Thoracic aorta (tissue), 2 donors: ENCODE data around the gene RNASE7. TPM values are rescaled to one million over a fixed set of nuclear protein-coding genes. Genes with fewer than 3 reads are reported as not detected.

Source experiments
- ATAC-seq: fragments of 150-250 bp; one replicate; pipeline ENCODE4 v1.8.0; 2017; ENCODE audit warnings: low read depth; ENCODE audit not compliant: insufficient number of reproducible peaks, low FRiP score
- DNase-seq: peaks from one replicate; pipeline ENCODE4 v3.0.0-alpha.2; 2020; ENCODE audit warnings: low spot score
- H3K27ac ChIP-seq, 2 donors: fragments of 200-600 bp; sonication (generic); 1 replicate in 1 of 2; 2 replicates in 1 of 2; pipeline ENCODE4 v1.5.1; 2016; ENCODE audit warnings: mild to moderate bottlenecking in 2 of 2, moderate library complexity in 2 of 2
- H3K27me3 ChIP-seq: fragments of 200-600 bp; sonication (generic); replicated peaks from 2 replicates; pipeline ENCODE4 v1.6.0; 2016; ENCODE audit warnings: mild to moderate bottlenecking; ENCODE audit not compliant: insufficient read depth
- H3K36me3 ChIP-seq: fragments of 200-600 bp; sonication (generic); one replicate; pipeline ENCODE4 v1.5.1; 2016
- H3K4me1 ChIP-seq, 2 donors: fragments of 200-600 bp; sonication (generic); 1 replicate in 1 of 2; 2 replicates in 1 of 2; pipeline versions ENCODE4 v1.5.1 to v1.6.0; 2016; ENCODE audit warnings: low read depth in 2 of 2, mild to moderate bottlenecking in 1 of 2; ENCODE audit not compliant: control insufficient read depth in 1 of 2
- H3K4me3 ChIP-seq: fragments of 200-600 bp; sonication (generic); 2 replicates; pipeline ENCODE4 v1.5.1; 2016; ENCODE audit warnings: mild to moderate bottlenecking
- H3K9me3 ChIP-seq: fragments of 200-600 bp; sonication (generic); 2 replicates; pipeline ENCODE4 v1.5.1; 2016
- total RNA-seq, 2 donors: library from RNA; depleted of rRNA; stranded (reverse); fragments of >200 nt; gene quantifications; one replicate each; pipeline versions ENCODE4 v1.1.0 to v1.2.3, GENCODE V29; 2016
- TF ChIP-seq, protein P1 (sequence below): fragments of 200-600 bp; sonication (generic); IDR thresholded peaks from one replicate; pipeline ENCODE4 v1.5.1; 2019; ENCODE audit warnings: antibody characterized with exemption

Gene RNASE7
- total RNA-seq: under 1 TPM in 1 of 2 donors, not detected in 1; 0.27 TPM

GRCh38 chr14:21041676-21042433 lies at the start of gene RNASE7:
RNASE7 (plus strand) TSS chr14:21042362; CDS start chr14:21042993, 631 bp downstream.
- H3K4me3 ChIP-seq: no peak within 1 kb of the TSS
- H3K4me1 ChIP-seq: peaks cover 13 to 17% of the 10 kb centered on the region in 2 donors

DNA sequence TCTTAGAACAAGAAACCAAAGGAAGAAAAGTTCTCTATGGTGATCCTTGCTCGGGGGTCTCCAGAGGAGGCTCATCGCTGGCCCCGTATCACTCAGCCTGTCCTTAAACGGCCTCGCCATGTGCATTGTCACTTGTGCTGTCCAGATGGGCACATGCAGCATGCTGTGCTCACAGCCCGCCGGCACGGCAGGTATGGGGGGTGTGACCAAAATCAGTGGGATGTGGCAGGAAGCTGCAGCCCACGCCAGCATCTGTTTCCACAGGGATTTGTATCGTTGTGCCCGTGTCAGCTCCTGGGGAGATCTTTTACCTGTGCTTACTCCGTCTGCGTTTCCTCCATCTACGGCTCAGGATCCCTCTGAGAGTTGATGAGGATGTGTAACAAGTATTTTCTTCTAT lies 45.6 kb upstream of the RNASE7 start:
- Histone ChIP-seq H3K36me3 (peaks cover 41% of the 10 kb centered on the region), H3K27ac (no peak overlapping the region), H3K9me3 (no peaks in the 10 kb centered on the region), H3K27me3 (no peaks in the 10 kb centered on the region), H3K4me1 (peaks cover 2 to 11% of the 10 kb centered on the region in 2 donors), H3K4me3 (no peak overlapping the region)
- TF ChIP-seq, protein P1, sequence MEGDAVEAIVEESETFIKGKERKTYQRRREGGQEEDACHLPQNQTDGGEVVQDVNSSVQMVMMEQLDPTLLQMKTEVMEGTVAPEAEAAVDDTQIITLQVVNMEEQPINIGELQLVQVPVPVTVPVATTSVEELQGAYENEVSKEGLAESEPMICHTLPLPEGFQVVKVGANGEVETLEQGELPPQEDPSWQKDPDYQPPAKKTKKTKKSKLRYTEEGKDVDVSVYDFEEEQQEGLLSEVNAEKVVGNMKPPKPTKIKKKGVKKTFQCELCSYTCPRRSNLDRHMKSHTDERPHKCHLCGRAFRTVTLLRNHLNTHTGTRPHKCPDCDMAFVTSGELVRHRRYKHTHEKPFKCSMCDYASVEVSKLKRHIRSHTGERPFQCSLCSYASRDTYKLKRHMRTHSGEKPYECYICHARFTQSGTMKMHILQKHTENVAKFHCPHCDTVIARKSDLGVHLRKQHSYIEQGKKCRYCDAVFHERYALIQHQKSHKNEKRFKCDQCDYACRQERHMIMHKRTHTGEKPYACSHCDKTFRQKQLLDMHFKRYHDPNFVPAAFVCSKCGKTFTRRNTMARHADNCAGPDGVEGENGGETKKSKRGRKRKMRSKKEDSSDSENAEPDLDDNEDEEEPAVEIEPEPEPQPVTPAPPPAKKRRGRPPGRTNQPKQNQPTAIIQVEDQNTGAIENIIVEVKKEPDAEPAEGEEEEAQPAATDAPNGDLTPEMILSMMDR: no peak
- no peak for DNase-seq
- ATAC-seq: no peak

More at GRCh38 chr14:21041676-21042433, at the start of gene RNASE7:
- ATAC-seq: no peak
- no peaks in the 10 kb centered on the region for H3K9me3 ChIP-seq
- no peaks in the 10 kb centered on the region for H3K27me3 ChIP-seq
- no peak for DNase-seq
- no peak within 1 kb of the TSS for H3K27ac ChIP-seq
- TF ChIP-seq, protein P1: no peak
- H3K36me3 ChIP-seq: no peaks in the 10 kb centered on the region

GRCh38 chr14:20997115-20997514 lies 45.0 kb upstream of the RNASE7 start:
- Histone ChIP-seq H3K4me1 (peaks cover 0 to 6% of the 10 kb centered on the region in 2 donors), H3K27me3 (no peaks in the 10 kb centered on the region), H3K27ac (no peak overlapping the region), H3K36me3 (peaks cover 36% of the 10 kb centered on the region), H3K9me3 (no peaks in the 10 kb centered on the region), H3K4me3 (no peak overlapping the region)
- TF ChIP-seq, protein P1: no peak
- no peak for DNase-seq
- no peak for ATAC-seq

GRCh38 chr14:20997564-20997963 lies 44.6 kb upstream of the RNASE7 start:
- ATAC-seq: no peak
- no peaks in the 10 kb centered on the region for H3K27me3 ChIP-seq
- peaks cover 0 to 6% of the 10 kb centered on the region in 2 donors for H3K4me1 ChIP-seq
- no peak overlapping the region for H3K27ac ChIP-seq
- no peak for DNase-seq
- H3K4me3 ChIP-seq: no peak overlapping the region
- H3K36me3 ChIP-seq: peaks cover 32% of the 10 kb centered on the region
- no peaks in the 10 kb centered on the region for H3K9me3 ChIP-seq
- TF ChIP-seq, protein P1: no peak

DNA sequence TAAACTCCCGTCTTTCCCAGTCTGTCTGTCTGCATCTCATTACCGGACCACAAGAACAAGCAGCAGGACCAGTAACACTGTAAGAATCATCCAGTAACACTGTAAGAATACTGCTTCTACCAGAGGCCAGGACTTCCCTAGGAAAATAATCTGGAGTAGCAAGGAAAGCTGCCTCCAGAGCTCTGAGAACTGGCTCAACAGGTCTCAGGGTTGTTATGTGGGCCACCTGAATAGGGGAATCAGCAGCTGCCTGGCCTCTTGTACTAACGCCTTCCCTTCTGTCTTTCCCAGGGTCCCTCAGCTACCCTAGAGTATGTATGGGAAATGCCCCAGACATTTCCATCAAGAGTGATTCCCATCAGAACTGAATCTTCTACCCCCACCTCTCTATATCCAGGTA lies 44.0 kb upstream of the RNASE7 start:
- Histone ChIP-seq H3K4me1 (peaks cover 0 to 6% of the 10 kb centered on the region in 2 donors), H3K4me3 (no peak overlapping the region), H3K36me3 (peaks cover 26% of the 10 kb centered on the region), H3K27me3 (no peaks in the 10 kb centered on the region), H3K27ac (no peak overlapping the region), H3K9me3 (no peaks in the 10 kb centered on the region)
- DNase-seq: no peak
- TF ChIP-seq, protein P1: no peak
- no peak for ATAC-seq
